Tibial nerve (tissue), 4 donors: Measurements from ENCODE around the gene SAFB.

Experiments
- CTCF ChIP-seq, 5 experiments: fragments of 200-600 bp in 3 of 5; fragments of 450-650 bp in 2 of 5; sonication (generic) in 3 of 5; IDR thresholded peaks; one replicate each; pipeline ENCODE4 v1.5.1; 2016 to 2019; ENCODE audit warnings: antibody characterized with exemption in 5 of 5, mild to moderate bottlenecking in 3 of 5, moderate library complexity in 2 of 5
- EP300 ChIP-seq, 2 donors: sonication (generic); formaldehyde crosslinking; IDR thresholded peaks; one replicate each; pipeline ENCODE4 v1.6.1; 2017; ENCODE audit warnings: antibody characterized with exemption in 2 of 2, mild to moderate bottlenecking in 1 of 2
- POLR2A ChIP-seq, 2 donors: fragments of 450-650 bp; IDR thresholded peaks; one replicate each; pipeline ENCODE4 v1.6.1; 2017; ENCODE audit warnings: antibody characterized with exemption in 2 of 2, mild to moderate bottlenecking in 2 of 2, moderate library complexity in 2 of 2

GRCh38 chr19:5671600-5671999 is 48.7 kb downstream of the SAFB start:
- TF ChIP-seq POLR2A (IDR thresholded peaks at IDR 0.05) = no peak
- no peak for TF ChIP-seq CTCF (IDR thresholded peaks at IDR 0.05)
- no peak for TF ChIP-seq EP300 (IDR thresholded peaks at IDR 0.05)
